ENCODE results near the gene AGTRAP. TPM values are rescaled to one million over a fixed set of nuclear protein-coding genes. Genes with fewer than 3 reads are reported as not detected.

The AGTRAP gene
- total RNA-seq, 1 donor from 2014 or later, result 64.5 TPM

GRCh38 chr1:11790880-11791715 is 55.2 kb downstream of the AGTRAP start:
- H3K4me3 ChIP-seq, result no peak overlapping the region
- H3K9me3 ChIP-seq, result no peaks in the 10 kb centered on the region
- peaks cover 71% of the 10 kb centered on the region for H3K4me1 ChIP-seq
- DNase-seq, result peak; percentile 88
- intact Hi-C loops (cut with DNase I), result no loop called here
- TF ChIP-seq CTCF (IDR thresholded peaks at IDR 0.05), result no peak
- no peaks in the 10 kb centered on the region for H3K27me3 ChIP-seq (ENCODE audit: low read depth)
- peak overlapping the region; percentile 93 for H3K27ac ChIP-seq
- peak; percentile 86 to 90 for ATAC-seq
- peaks cover 61% of the 10 kb centered on the region for H3K36me3 ChIP-seq

- Histone ChIP-seq H3K27ac (peak overlapping the region; percentile 93), H3K9me3 (no peaks in the 10 kb centered on the region), H3K36me3 (peaks cover 66% of the 10 kb centered on the region), H3K27me3 (ENCODE audit: low read depth) (no peaks in the 10 kb centered on the region), H3K4me1 (peaks cover 71% of the 10 kb centered on the region), H3K4me3 (no peak overlapping the region)
- TF ChIP-seq CTCF (IDR thresholded peaks at IDR 0.05), result no peak
- intact Hi-C loops (cut with DNase I), result no loop called here
- ATAC-seq (peak; percentile 30 to 33), DNase-seq (peak; percentile 69)
These were observed 56.2 kb downstream of the AGTRAP start for GRCh38 chr1:11792106-11792505.

GRCh38 chr1:11793819-11794218 is 57.9 kb downstream of the AGTRAP start:
- no peak for DNase-seq
- Histone ChIP-seq H3K9me3 (no peaks in the 10 kb centered on the region), H3K36me3 (peaks cover 82% of the 10 kb centered on the region), H3K4me1 (peaks cover 70% of the 10 kb centered on the region), H3K4me3 (no peak overlapping the region), H3K27me3 (ENCODE audit: low read depth) (no peaks in the 10 kb centered on the region), H3K27ac (peak overlapping the region; percentile 18)
- TF ChIP-seq CTCF (IDR thresholded peaks at IDR 0.05), result no peak
- ATAC-seq, result no peak
- intact Hi-C loops (cut with DNase I), result no loop called here

GRCh38 chr1:11794446-11795237 is 58.7 kb downstream of the AGTRAP start:
- Histone ChIP-seq H3K9me3 (no peaks in the 10 kb centered on the region), H3K4me1 (peaks cover 61% of the 10 kb centered on the region), H3K27ac (peak overlapping the region; percentile 18), H3K4me3 (no peak overlapping the region), H3K27me3 (ENCODE audit: low read depth) (no peaks in the 10 kb centered on the region), H3K36me3 (peaks cover 83% of the 10 kb centered on the region)
- no peak for DNase-seq
- TF ChIP-seq CTCF (IDR thresholded peaks at IDR 0.05), result no peak
- no peak for ATAC-seq
- intact Hi-C loops (cut with DNase I), result no loop called here

- peaks cover 54% of the 10 kb centered on the region for H3K4me1 ChIP-seq
These were observed 59.4 kb downstream of the AGTRAP start for GRCh38 chr1:11795238-11795890.

More at GRCh38 chr1:11795238-11795890, 59.4 kb downstream of the AGTRAP start:
- intact Hi-C loops (cut with DNase I), result no loop called here
- DNase-seq, result no peak
- ATAC-seq, result no peak
- Histone ChIP-seq H3K36me3 (peaks cover 83% of the 10 kb centered on the region), H3K4me3 (no peak overlapping the region), H3K27me3 (ENCODE audit: low read depth) (no peaks in the 10 kb centered on the region), H3K27ac (peak overlapping the region; percentile 31), H3K9me3 (no peaks in the 10 kb centered on the region)
- TF ChIP-seq CTCF (IDR thresholded peaks at IDR 0.05), result no peak

Data from lower lobe of right lung (tissue), 2 donors.